ENCODE results near the gene VPS33B.

GRCh38 chr15:90987561-90988141, 34.7 kb downstream of the VPS33B start:
- TF ChIP-seq CTCF (IDR thresholded peaks at IDR 0.05) (no peak), ZFX (IDR thresholded peaks at IDR 0.05; ENCODE audit: borderline replicate concordance) (no peak)

Measured in 22Rv1 (cell line).